Tongue (tissue), 2 donors: ENCODE data around the gene CHERP. TPM values are rescaled to one million over a fixed set of nuclear protein-coding genes. Genes with fewer than 3 reads are reported as not detected.

Experiments
- DNase-seq: peaks from one replicate; pipeline ENCODE4 v3.0.0-alpha.2; 2015
- total RNA-seq: library from RNA; depleted of rRNA; stranded (reverse); fragments of >200 nt; gene quantifications from one replicate; pipeline ENCODE4 v1.2.3, GENCODE V29; 2014

CHERP gene
- 17.4 TPM for total RNA-seq

GRCh38 chr19:16542045-16542909 lies at the start of gene CHERP:
CHERP (minus strand) TSS chr19:16542437; CDS start chr19:16542378, 59 bp downstream.
- DNase-seq = peak; percentile 98

DNA sequence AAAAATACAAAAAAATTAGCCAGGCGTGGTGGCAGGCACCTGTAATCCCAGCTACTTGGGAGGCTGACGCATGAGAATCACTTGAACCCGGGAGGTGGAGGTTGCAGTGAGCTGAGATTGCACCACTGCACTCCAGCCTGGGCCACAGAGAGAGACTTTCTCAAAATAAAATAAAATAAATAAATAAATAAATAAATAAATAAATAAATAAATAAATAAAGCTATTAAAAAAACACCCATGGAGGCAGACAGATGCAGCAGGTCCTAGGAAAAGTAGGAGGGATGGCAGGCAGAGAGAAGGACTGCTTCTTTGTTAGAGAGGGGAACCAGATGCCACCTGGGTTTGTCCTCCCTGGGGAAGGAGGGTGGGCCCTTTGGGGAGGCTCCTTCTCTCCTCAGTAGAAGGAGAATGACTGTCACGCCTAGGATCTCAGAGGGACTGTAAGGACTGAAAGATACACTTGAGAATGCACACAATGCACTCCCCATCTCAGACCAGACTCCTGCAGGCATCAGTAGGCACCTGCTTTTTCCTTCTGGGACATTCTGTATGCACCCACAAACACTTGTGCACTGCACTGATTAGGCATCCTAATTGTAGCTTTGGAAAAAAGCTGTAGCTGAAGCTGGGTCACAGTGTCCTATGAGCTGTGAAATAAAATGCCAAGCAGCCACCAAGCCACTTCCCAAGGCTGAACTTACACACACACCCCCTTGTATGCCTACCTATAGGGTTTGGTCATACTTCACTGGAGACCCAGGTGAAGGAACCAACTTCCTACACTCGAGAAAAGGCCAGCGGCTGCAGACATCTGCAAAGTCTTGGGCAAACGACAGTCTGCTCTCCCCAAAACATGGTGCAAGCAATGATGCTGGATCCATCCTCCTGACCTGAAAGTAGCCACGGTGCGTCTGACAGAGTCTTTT lies 48.9 kb upstream of the CHERP start:
- no peak for DNase-seq

DNA sequence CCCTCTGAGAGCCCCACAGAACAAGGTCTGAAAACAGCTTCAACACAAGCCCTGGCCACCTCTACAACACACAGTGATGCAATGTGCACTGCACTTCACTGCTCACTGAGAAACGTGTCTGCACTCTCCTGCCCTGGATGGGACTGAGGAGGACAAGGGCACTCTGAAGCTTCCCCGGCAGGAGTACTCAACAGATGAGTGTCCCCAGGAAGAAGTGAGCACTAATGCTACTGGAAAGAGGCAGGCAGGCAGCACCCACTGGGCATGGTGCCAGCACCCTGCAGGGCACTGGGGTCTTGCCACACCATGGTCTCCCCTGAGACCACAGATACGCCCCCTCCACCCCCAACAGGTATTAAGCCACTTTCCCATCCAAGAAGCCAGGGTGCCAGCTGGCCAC lies 47.7 kb upstream of the CHERP start:
- DNase-seq = no peak

GRCh38 chr19:16588824-16589577 lies 46.8 kb upstream of the CHERP start:
- no peak for DNase-seq

GRCh38 chr19:16587833-16588823 lies 45.9 kb upstream of the CHERP start:
- DNase-seq = peak; percentile 77

DNA sequence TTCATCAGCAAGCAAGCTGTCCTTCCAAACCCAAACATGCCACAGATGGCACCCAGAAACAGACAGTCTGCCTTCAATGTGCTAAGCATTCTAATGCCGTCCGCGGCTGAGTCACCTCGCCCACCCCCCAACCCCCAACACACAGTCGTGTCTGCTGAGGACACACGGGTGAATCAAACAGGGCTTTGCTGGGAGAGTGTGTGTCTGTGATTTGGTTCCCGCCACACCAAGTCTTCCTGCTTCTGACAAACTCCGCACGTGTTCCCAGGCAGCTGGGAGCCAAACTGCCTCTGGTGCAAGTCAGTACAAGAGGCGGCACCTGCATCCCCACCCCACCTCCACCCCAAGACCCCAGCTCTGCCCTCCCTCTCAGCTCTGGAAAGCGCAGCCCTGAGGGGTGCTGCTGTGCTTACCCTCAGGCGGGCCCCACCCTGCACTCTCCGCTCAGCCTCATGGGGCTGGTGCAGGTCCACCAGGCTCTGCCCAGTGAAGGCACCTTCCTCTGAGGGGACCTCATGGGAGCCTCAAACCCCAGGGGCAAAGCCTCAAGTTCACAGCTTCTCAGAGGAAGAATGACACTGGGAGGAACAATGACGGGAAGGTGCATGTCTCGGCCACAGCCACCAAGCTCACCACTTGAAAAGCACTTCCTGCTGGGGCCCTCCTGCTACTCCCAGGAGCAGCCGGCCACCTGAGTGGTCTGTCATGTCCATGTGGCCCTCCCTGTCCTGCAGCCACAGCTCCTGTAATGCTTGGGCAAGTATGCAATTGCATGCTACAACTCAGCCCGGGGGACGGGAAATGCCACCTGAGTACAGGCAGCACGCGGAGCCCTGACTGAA lies 45.0 kb upstream of the CHERP start:
- DNase-seq = no peak

DNA sequence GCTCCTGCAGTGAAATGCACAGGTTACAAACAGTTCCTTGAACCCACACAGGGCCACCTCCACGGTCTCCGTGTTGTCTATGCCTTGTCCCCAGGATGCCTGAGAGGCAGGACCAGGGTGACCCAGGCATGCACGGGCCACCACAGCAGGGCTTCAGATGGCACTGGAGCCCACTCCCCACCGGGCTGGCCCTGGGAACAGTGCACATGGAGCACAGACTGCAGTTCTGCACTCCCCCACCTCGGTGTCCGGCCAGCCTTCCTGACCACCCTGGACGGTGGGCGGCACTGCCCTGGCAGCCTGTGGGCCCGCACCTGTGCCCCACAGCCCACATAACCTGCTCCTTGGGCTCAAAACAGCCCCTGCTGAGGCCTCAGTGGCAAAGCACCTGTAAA lies 44.2 kb upstream of the CHERP start:
- no peak for DNase-seq

- DNase-seq = no peak
Measured at GRCh38 chr19:16585808-16586476, 43.7 kb upstream of the CHERP start.

DNA sequence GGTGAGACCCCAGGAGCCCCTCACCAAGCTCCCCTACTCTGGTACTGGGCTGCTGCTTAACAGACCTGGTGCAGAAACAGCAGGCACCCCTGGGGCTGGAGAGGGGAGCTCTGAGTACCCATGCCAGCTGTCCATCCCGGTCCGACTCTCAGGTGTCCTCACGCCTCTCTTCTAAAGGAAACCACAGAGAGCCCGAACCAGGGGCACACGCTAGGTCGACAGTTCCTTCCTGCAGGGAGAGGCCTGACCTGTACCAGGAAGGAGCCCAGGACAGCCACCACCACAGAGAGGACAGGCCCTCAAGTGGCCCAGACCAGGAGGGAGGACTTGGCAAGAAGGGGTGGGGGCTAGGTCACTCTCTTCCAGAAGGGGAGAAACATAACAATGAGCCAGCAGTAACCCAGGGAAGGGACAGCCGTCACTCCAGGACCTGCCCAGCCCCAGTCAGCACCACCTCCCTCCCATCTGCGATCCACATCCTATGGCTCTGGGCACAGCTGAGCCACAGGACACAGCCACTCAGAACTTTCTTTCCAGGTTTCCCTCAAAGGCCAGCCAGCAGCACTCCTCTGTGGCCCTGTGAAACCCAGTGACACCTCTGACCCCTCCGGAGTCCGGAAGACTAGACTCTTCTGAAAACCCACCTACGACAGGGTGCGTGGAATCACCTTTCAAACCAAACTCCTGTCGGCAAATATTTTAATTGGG lies 43.0 kb upstream of the CHERP start:
- no peak for DNase-seq

DNA sequence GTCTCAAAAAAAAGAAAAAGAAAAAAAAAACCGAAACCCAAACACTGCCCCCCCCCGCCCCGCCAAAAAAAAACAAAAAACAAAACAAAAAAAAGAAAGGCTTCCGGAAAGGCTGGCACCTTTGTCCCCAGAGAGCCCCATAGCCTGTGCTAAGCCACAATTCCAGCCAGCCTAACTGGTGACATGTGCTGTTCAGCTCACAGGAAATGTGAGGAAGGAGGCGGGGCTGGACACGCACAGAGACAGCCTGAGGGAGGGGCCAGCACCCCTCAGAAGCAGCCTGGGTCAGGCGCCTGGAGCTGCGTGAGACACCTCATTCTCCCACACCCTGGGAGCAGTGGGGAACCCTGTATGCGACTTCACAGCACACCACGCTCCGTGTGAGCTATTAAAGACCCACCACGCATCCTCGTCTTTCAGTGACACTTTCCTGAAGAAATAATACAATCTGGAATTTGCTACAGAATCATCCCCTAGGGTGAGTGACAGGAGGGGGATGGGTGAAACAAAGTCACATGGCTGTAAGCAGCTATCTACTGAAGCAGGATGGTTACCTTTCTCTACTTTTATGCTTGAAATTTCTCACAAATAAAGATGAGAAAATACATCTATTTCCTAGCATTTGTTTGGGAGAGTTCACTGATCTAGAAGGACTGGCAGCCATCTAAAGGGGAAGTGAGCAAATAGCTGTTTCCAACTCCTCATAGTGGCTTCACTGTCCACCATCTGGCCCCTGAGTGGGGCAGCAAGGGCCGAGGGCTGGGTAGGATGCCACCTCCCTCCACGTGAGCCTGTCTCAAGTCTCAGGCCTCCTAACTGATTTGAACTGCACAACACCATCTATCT lies 42.2 kb upstream of the CHERP start:
- DNase-seq = peak; percentile 83

DNA sequence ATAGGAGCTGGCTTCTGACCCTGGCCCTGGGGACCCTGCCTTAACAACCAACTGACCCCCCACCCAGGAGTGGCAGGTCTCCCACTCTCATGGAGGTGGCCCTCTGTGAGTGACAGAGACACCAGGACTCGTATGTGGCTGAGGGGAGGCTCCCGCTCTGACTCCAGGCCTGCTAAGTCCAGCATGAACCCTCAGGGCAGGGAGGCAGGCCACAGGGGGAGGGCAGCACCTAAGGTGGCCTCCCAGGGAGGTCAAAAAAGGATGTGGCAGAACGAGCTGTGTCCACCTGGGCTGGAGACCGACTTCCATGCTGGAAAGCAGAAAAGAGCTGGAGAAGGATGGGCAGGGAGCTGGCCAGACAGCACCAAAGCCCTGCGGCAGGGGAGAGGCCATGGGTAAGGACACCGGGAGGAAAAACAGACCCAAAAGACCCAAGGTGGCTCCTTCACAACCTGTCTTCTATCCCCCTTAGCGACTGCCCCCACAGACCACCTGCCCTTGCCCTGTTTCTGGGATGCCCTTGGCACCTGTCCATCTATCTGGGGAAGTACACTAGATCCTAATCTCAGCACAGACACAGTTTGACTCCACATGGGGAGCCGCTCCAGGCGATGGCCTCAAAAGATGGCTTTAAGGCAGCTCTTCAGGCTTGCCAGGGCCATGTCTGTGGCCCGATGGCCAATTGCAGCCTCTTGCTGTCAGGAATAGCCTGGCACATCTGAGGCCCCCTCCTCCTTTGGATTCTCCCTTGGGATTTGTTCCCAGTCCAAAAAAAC lies 40.4 kb upstream of the CHERP start:
- no peak for DNase-seq

DNA sequence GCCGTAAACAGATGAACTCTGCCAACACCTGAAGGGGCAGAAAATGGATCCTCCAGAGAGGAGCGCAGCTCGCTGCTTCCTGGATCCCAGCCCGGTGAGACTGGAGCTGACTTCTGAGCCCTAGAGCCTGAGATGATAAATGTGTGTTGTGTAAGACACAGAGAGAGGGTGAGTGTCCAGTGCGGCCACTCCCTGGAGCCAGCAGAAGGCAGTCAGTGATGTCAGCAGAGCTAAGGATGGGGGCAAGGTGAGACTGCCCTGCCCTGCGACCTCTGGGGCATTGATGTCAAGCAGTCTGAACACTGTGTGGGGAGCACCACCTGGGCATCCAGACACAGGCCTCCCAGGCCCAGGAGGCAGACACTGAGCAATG lies 39.7 kb upstream of the CHERP start:
- no peak for DNase-seq

- DNase-seq = no peak
Measured at GRCh38 chr19:16581145-16581970, 39.1 kb upstream of the CHERP start.

- DNase-seq = no peak
Measured at GRCh38 chr19:16579381-16579780, 37.1 kb upstream of the CHERP start.

GRCh38 chr19:16577531-16577985 lies 35.3 kb upstream of the CHERP start:
- no peak for DNase-seq
